ENCODE results near the gene BIRC2.
A peak's percentile ranks its signal among the peaks of the same experiment; 100 is the strongest.
"Not testable (repeated sequence)": the region's sequence is repeated elsewhere in the genome, so short reads cannot be mapped to it uniquely, and the experiment has no call there.

The BIRC2 gene

GRCh38 chr11:102346748-102347461 lies at the start of gene BIRC2:
TSS of gene BIRC2 (plus strand) at chr11:102347214. CDS start at chr11:102349855, 2,641 bp downstream.
- peak; percentile 78 for DNase-seq (ENCODE audit: low read depth)

- DNase-seq (ENCODE audit: low read depth) = not testable (repeated sequence)
Observed at GRCh38 chr11:102300837-102301236, 46.2 kb upstream of the BIRC2 start.

- no peak for DNase-seq (ENCODE audit: low read depth)
Observed at GRCh38 chr11:102302241-102302640, 44.8 kb upstream of the BIRC2 start.

GRCh38 chr11:102304686-102305085 lies 42.3 kb upstream of the BIRC2 start:
- no peak for DNase-seq (ENCODE audit: low read depth)

DNA sequence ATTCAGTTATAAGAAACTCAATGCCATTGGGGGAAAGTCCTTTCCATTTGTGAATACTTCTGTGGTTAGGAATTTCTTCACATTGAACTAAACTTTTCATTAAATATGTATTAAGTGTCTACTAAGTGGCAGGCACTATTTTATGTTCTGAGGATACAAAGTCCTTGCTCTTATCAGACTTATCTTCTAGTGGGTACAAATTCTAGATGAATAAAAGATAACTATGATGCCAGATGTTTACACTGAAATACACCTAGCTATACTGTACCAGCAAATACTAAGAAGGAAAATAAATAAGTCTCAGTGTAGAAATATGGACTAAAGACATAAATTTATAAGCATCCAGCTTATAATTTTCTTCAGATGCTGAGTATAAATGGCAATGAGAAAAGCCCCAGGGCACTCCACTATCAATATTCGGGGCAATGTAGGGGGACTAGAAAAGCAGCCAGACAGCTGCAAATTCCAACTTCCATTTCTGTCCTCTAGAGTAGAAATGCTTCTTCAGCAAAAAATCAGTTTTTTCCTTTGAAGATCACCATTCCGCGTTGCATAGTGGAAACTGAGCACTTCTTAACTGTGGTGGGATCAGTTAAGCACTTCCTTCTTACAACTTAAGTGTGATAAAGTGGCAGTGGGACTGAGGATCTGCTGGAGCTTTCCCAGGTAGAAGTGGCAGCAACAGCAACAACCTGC lies 41.5 kb upstream of the BIRC2 start:
- DNase-seq (ENCODE audit: low read depth) = no peak

DNA sequence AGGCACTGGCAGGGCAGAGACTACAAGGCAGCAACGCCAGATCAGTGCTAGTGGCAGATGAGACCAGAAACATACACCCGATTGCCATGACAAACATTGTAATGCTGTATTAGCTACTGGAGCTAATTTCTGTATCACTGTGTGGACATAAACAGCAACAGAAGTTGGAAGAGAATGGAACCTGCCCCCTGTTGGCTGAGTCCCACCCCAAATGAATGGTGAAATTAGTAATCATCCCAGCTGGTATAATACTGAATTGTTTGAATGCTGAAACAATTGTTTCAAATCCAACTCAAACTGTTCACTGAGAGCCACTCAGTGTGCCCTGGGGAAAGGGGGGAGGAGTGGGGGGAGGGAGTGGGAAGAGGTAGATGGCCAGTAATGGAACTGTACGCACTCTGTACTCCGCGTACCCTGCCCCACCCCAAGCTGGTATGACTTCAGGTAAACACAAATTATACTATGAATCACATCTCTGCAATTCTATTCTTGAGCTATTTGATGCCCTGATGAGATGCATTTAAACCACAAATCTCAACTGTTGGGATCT lies 40.9 kb upstream of the BIRC2 start:
- no peak for DNase-seq (ENCODE audit: low read depth)

DNA sequence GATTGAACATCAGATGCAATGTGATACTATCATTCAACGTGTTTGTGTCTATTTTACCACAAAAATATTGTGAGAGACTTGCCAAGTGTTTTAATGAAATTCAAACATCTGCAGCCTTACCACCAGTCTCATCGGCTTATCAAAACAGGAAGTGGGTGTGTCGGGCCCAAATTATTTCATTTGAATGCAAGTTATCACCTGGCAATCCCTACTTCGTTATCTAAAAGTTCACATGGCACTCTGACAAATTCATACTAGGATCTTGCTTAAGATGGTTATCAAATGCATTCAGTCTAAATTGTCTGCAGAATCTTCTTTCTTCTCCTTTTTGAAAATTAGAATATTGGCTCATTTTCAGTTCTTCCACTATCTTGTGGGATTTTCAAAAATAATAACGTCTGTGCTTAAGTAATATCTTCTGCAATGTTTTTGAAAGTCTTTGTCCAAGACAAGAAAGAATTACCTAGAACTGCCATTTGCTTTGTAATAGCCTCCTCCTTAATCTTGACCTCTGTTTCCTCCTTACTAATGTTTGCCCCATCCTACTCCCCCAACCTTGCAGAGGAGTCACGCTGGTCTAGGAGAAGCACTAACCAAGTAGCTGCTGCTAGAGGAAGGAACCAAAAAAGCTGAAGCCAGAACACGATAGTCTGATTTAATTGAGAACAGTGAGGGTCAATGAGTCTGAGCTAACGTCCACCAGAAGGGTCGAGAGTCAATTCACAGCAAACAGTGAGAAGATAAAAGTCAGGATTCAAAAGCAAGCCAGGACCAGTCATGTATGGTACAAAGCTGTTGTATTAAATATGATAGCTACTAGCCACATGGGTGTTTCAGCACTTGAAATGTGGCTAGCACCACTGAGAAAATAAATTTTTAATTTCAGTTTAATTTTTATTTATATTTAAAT lies 39.9 kb upstream of the BIRC2 start:
- no peak for DNase-seq (ENCODE audit: low read depth)

GRCh38 chr11:102307727-102308038 lies 39.3 kb upstream of the BIRC2 start:
- no peak for DNase-seq (ENCODE audit: low read depth)

- DNase-seq (ENCODE audit: low read depth) = no peak
Observed at GRCh38 chr11:102309621-102310541, 37.1 kb upstream of the BIRC2 start.

DNA sequence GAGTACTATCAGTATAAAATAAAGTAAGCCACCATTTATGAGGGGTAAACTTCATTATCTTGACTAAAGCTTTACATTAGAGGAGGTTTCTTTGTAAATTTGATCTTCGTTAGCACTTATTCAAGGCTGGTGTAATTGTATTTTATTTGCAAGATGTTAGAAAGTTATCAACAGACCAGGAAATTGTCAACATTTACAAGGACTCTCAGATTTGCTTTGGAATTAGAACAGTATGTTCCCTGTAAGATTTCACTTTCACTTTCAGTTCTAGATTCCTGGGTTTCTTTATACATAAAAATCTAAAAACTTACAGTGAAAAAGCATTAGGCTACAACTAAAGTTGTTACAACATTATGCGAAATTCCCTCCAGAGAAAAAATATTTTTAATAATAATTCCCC lies 34.3 kb upstream of the BIRC2 start:
- no peak for DNase-seq (ENCODE audit: low read depth)

DNA sequence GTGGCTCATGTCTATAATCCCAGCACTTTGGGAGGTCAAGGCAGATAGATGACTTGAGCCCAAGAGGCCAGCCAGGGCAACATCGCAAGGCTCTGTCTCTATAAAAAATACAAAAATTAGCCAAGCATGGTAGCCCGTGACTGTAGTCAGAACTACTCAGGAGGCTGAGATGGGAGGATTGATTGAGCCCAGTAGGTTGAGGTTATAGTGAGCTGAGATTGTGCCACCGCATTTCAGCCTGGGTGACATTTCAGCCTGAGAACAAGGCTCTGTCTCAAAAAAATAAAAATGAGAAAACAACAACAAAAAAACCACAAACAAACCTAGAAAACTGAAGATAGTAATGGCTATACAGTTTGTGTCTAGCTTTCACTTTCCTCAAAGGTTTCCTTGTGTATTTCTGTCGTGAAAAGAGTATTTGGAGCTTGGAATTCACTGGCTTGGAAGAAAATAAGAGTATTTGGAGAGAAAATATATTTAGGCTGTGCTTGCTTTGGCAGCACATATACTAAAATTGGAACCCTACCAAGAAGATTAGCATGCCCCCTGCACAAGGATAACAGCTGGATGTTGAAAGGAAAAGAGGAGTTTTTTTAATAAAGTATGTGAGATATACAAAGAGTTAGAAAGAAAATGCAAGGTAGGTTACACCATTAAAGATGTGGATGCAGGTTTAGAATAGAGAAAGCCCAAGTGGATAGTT lies 33.6 kb upstream of the BIRC2 start:
- no peak for DNase-seq (ENCODE audit: low read depth)

DNA sequence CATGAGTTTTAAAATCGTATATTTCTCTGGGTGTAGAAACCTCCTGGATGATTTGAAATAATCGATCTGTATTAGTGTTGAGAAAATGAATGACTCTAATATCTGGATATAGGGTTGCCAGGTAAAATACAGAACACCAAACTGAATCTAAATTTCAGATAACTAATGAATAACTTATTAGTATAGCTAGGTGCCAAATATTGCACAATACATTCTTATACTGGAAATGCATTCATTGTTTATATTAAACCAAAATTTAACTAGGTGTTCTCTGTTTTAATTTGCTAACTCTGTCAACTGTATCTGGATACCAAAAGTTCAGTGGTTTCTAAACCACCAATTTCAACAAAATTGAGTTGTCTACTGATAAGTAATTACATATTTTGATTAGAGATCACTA lies 32.2 kb upstream of the BIRC2 start:
- no peak for DNase-seq (ENCODE audit: low read depth)

GRCh38 chr11:102316346-102316904 lies 30.6 kb upstream of the BIRC2 start:
- no peak for DNase-seq (ENCODE audit: low read depth)

- DNase-seq (ENCODE audit: low read depth) = peak; percentile 75
Observed at GRCh38 chr11:102317099-102317767, 29.8 kb upstream of the BIRC2 start, which contains the start of gene BIRC3. TSS of gene BIRC3 (plus strand) at chr11:102317484. CDS start at chr11:102324510, 7,026 bp downstream.

- no peak for DNase-seq (ENCODE audit: low read depth)
Observed at GRCh38 chr11:102317768-102318103, 29.3 kb upstream of the BIRC2 start.

GRCh38 chr11:102318469-102318868 lies 28.5 kb upstream of the BIRC2 start:
- DNase-seq (ENCODE audit: low read depth) = no peak

DNA sequence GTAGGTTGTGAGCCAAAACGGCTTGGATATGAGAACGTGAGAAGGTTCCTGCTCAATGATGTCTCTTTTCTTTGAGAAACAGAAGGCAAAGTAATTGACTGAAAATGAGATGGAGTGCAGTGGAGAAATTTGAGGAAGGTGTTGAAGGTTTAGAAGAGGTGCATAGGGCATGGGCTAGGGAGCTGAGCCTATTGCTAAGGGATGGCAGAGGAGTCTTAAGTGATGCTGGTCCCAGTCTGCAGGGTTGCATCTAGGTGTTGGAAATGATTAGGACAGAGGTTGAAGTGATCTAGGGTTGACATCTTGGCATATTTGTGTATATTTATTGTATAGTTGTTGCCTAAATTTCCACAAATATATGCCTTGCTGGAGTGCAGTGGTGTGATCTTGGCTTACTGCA lies 27.5 kb upstream of the BIRC2 start:
- DNase-seq (ENCODE audit: low read depth) = no peak

DNA sequence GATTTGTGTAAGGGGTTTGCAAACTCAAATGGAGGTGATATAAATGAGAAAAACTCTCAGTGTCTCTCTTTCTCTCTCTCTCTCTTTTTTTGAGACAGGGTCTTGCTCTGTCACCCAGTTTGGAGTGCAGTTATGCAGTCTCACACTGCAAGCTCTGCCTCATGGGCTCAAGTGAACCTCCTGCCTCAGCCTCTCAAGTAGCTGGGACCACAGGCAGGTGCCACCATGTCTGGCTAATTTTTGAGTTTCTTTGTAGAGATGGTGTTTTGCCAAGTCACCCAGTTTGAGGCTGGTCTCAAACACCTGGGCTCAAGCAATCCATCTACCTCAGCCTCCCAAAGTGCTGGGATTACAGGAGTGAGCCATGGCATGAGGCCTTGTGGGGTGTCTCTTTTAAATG lies 26.8 kb upstream of the BIRC2 start:
- no peak for DNase-seq (ENCODE audit: low read depth)

DNA sequence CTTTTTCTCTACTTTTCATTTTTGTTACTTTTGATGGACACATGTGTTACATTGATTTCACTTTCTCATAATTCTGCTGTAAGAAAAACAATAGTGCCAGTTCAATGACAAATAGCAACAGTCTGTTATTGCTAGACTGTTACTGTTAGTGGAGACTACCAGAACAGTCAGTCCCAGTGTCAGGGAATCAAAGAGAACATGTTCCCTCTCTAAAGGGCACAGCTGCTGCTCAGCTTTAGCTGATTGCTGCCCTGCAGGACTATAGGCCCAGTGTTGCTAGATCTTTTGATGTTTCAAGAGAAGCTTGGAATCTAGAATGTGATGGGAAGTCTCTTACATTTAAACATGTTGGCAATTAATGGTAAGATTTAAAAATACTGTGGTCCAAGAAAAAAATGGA lies 26.3 kb upstream of the BIRC2 start:
- no peak for DNase-seq (ENCODE audit: low read depth)

GRCh38 chr11:102322560-102322959 lies 24.5 kb upstream of the BIRC2 start:
- no peak for DNase-seq (ENCODE audit: low read depth)
